IMR-90 (cell line): ENCODE data around the gene TIMM44. TPM values are rescaled to one million over a fixed set of nuclear protein-coding genes. Genes with fewer than 3 reads are reported as not detected.

Source experiments
- ATAC-seq: fragments of 200-7000 bp; cut with Tn5 transposase; 2 replicates; pipeline ENCODE4 v1.9.1; 2020; ENCODE audit warnings: low read depth, mild to moderate bottlenecking, moderate library complexity
- BruUV-seq: library from RNA; stranded (reverse); fragments of 400-500 nt; replicated peaks from 2 replicates; lab custom pipeline; 2021; lab: Mats Ljungman, UMichigan
- CTCF ChIA-PET: fragments of 300-600 bp; formaldehyde crosslinking; extraction: SDS; loops from one replicate; lab custom pipeline; 2021; ENCODE audit warnings: antibody characterized with exemption; lab: Yijun Ruan, JAX
- POLR2A ChIA-PET: fragments of 300-600 bp; sonication (Branson Sonifier 250); formaldehyde crosslinking; loops from one replicate; lab custom pipeline; 2022; ENCODE audit warnings: antibody characterized with exemption; ENCODE audit not compliant: unreplicated experiment; lab: Charles Lee
- DNase-seq: peaks from one replicate; pipeline ENCODE4 v3.0.0; 2013
- H2AFZ ChIP-seq: replicated peaks from 2 replicates; pipeline ENCODE3; 2013; ENCODE audit warnings: low read length, mild to moderate bottlenecking; ENCODE audit not compliant: poor library complexity
- H2AK5ac ChIP-seq: 2 replicates; pipeline ENCODE4 v1.6.1; 2013; ENCODE audit warnings: low read depth, low read length, inconsistent platforms
- H2AK9ac ChIP-seq: replicated peaks from 2 replicates; pipeline ENCODE3; 2013; ENCODE audit warnings: mild to moderate bottlenecking, low read depth, low read length, moderate library complexity; ENCODE audit not compliant: poor library complexity
- H2BK120ac ChIP-seq: 2 replicates; pipeline ENCODE4 v1.6.1; 2013; ENCODE audit warnings: low read depth, low read length, inconsistent platforms
- H2BK15ac ChIP-seq: 3 replicates; pipeline ENCODE4 v1.6.1; 2013; ENCODE audit warnings: low read depth, low read length, inconsistent platforms
- H2BK20ac ChIP-seq: 2 replicates; pipeline ENCODE4 v1.6.1; 2013; ENCODE audit warnings: low read depth, mild to moderate bottlenecking, inconsistent platforms, low read length, moderate library complexity
- H2BK5ac ChIP-seq: 2 replicates; pipeline ENCODE4 v1.6.1; 2013; ENCODE audit warnings: mild to moderate bottlenecking, low read depth, low read length, inconsistent platforms; ENCODE audit not compliant: poor library complexity, severe bottlenecking
- H3K14ac ChIP-seq: replicated peaks from 2 replicates; pipeline ENCODE4 v1.6.1; 2013; ENCODE audit warnings: low read depth, low read length, inconsistent platforms
- H3K18ac ChIP-seq: 2 replicates; pipeline ENCODE4 v1.6.1; 2013; ENCODE audit warnings: low read depth, low read length, control low read depth
- H3K23ac ChIP-seq: 2 replicates; pipeline ENCODE4 v1.6.1; 2013; ENCODE audit warnings: low read depth, low read length, inconsistent platforms
- H3K27ac ChIP-seq: 2 replicates; pipeline ENCODE4 v1.5.1; 2013; ENCODE audit warnings: mild to moderate bottlenecking, control low read depth, low read length; ENCODE audit not compliant: insufficient read depth
- H3K27me3 ChIP-seq: 2 replicates; pipeline ENCODE4 v1.6.1; 2013; ENCODE audit warnings: low read length; ENCODE audit not compliant: control insufficient read depth, insufficient read depth
- H3K36me3 ChIP-seq: 2 replicates; pipeline ENCODE4 v1.6.1; 2013; ENCODE audit warnings: low read length, mixed read lengths; ENCODE audit not compliant: control insufficient read depth, insufficient read depth
- H3K4ac ChIP-seq: 2 replicates; pipeline ENCODE4 v1.6.1; 2013; ENCODE audit warnings: low read depth, low read length, inconsistent platforms
- H3K4me1 ChIP-seq: 2 replicates; pipeline ENCODE4 v1.6.1; 2013; ENCODE audit warnings: low read length, mixed read lengths; ENCODE audit not compliant: control insufficient read depth, insufficient read depth
- H3K4me2 ChIP-seq: 2 replicates; pipeline ENCODE4 v1.6.1; 2013; ENCODE audit warnings: low read depth, mild to moderate bottlenecking, control low read depth, low read length, moderate library complexity
- H3K4me3 ChIP-seq: 2 replicates; pipeline ENCODE4 v1.5.1; 2013; ENCODE audit warnings: low read depth, mild to moderate bottlenecking, control low read depth, low read length, moderate library complexity; ENCODE audit not compliant: insufficient read depth
- H3K56ac ChIP-seq: 2 replicates; pipeline ENCODE4 v1.6.1; 2013; ENCODE audit warnings: low read length, inconsistent platforms; ENCODE audit not compliant: insufficient read depth; ENCODE audit errors: extremely low read depth
- H3K79me1 ChIP-seq, 2 experiments: 2 replicates each; pipeline ENCODE4 v1.6.1; 2013; ENCODE audit warnings: low read length in 2 of 2, inconsistent platforms in 1 of 2, low read depth in 1 of 2
- H3K9ac ChIP-seq: 2 replicates; pipeline ENCODE4 v1.6.1; 2013; ENCODE audit warnings: low read depth, low read length, control low read depth
- H3K9me1 ChIP-seq: 2 replicates; pipeline ENCODE4 v1.6.1; 2013; ENCODE audit warnings: low read length, inconsistent platforms; ENCODE audit not compliant: insufficient read depth
- H3K9me3 ChIP-seq: 2 replicates; pipeline ENCODE4 v1.6.1; 2013; ENCODE audit warnings: low read length; ENCODE audit not compliant: control insufficient read depth, insufficient read depth
- H4K20me1 ChIP-seq: 2 replicates; pipeline ENCODE4 v1.6.1; 2013; ENCODE audit warnings: low read length, inconsistent platforms; ENCODE audit not compliant: insufficient read depth
- H4K5ac ChIP-seq: 2 replicates; pipeline ENCODE4 v1.6.1; 2013; ENCODE audit warnings: mild to moderate bottlenecking, low read depth, low read length, control low read depth
- H4K8ac ChIP-seq, 2 experiments: 2 replicates each; pipeline ENCODE4 v1.6.1; 2013; ENCODE audit warnings: low read depth in 2 of 2, low read length in 2 of 2, control low read depth in 1 of 2, inconsistent platforms in 1 of 2
- H4K91ac ChIP-seq: 2 replicates; pipeline ENCODE4 v1.6.1; 2013; ENCODE audit warnings: low read depth, low read length, inconsistent platforms; ENCODE audit not compliant: insufficient read depth
- BHLHE40 ChIP-seq: fragments of 150-350 bp; IDR thresholded peaks from 2 replicates; pipeline ENCODE4 v1.6.1; 2016; ENCODE audit warnings: mild to moderate bottlenecking, low read depth, low read length
- CEBPB ChIP-seq: IDR thresholded peaks from 2 replicates; pipeline ENCODE4 v1.6.1; 2012; ENCODE audit warnings: low read depth, low read length, improper control_type of control experiment
- CHD1 ChIP-seq: IDR thresholded peaks from 2 replicates; pipeline ENCODE4 v1.6.1; 2012; ENCODE audit warnings: low read depth, low read length, improper control_type of control experiment
- FOS ChIP-seq: fragments of 150-350 bp; IDR thresholded peaks from 2 replicates; pipeline ENCODE4 v1.6.1; 2016; ENCODE audit warnings: low read depth, low read length
- MAFK ChIP-seq: IDR thresholded peaks from 2 replicates; pipeline ENCODE4 v1.6.1; 2012; ENCODE audit warnings: low read depth, low read length, improper control_type of control experiment
- MAZ ChIP-seq: IDR thresholded peaks from 2 replicates; pipeline ENCODE4 v1.6.1; 2012; ENCODE audit warnings: low read depth, mild to moderate bottlenecking, low read length, improper control_type of control experiment, moderate library complexity, borderline replicate concordance
- MXI1 ChIP-seq: IDR thresholded peaks from 2 replicates; pipeline ENCODE4 v1.6.1; 2012; ENCODE audit warnings: low read depth, mild to moderate bottlenecking, low read length, moderate library complexity, borderline replicate concordance
- NFE2L2 ChIP-seq: fragments of 150-350 bp; IDR thresholded peaks from 2 replicates; pipeline ENCODE4 v1.6.1; 2016; ENCODE audit warnings: low read depth, mild to moderate bottlenecking, low read length
- POLR2A ChIP-seq: IDR thresholded peaks from 2 replicates; pipeline ENCODE4 v1.6.1; 2012; ENCODE audit warnings: mild to moderate bottlenecking, low read depth, low read length
- RAD21 ChIP-seq: IDR thresholded peaks from 2 replicates; pipeline ENCODE4 v1.6.1; 2012; ENCODE audit warnings: low read length, improper control_type of control experiment
- RCOR1 ChIP-seq: IDR thresholded peaks from 2 replicates; pipeline ENCODE4 v1.6.1; 2012; ENCODE audit warnings: mild to moderate bottlenecking, low read length, improper control_type of control experiment; ENCODE audit not compliant: insufficient replicate concordance
- RFX5 ChIP-seq: IDR thresholded peaks from 2 replicates; pipeline ENCODE4 v1.8.0; 2012; ENCODE audit warnings: low read depth, mild to moderate bottlenecking, low read length, moderate library complexity
- SMC3 ChIP-seq: fragments of 150-350 bp; IDR thresholded peaks from 2 replicates; pipeline ENCODE4 v1.6.1; 2016; ENCODE audit warnings: low read depth, mild to moderate bottlenecking, antibody characterized with exemption, low read length, moderate library complexity
- WGBS, 2 experiments: methylation state at CpG; one replicate each; pipeline versions ENCODE4 v1.1.5 to v1.1.7; 2013; ENCODE audit warnings: missing lambda C conversion rate in 2 of 2; ENCODE audit not compliant: insufficient read length in 1 of 2; ENCODE audit errors: extremely low coverage in 2 of 2; 5-methylcytosine and 5-hydroxymethylcytosine counted together
- dilution Hi-C: fragments of 300-500 bp; cut with HindIII; formaldehyde crosslinking; loops from one replicate; pipeline ENCODE4 v1.14.3; 2018; ENCODE audit warnings: low sequenced_read_pairs; ENCODE audit not compliant: unreplicated experiment
- in situ Hi-C: fragments of 300-500 bp; cut with MboI; formaldehyde crosslinking; loops from 3 replicates; pipeline ENCODE4 v1.14.3; 2019; ENCODE audit warnings: low sequenced_read_pairs, inconsistent platforms, mixed read lengths
- intact Hi-C: fragments of 100-400 bp; cut with micrococcal nuclease; formaldehyde crosslinking; loops from 2 replicates; pipeline ENCODE4 v1.10.0; 2022
- polyA plus RNA-seq, 3 experiments: library from polyadenylated mRNA; depleted of rRNA; stranded (reverse); fragments of >200 nt; gene quantifications; 2 replicates each; pipeline ENCODE4 v1.2.3, GENCODE V29; 2012; ENCODE audit warnings: low replicate concordance in 1 of 3
- total RNA-seq: library from RNA; depleted of rRNA; stranded (reverse); fragments of >200 nt; gene quantifications from 2 replicates; pipeline ENCODE4 v1.2.3, GENCODE V29; 2012
- TF ChIP-seq, protein P1 (sequence below): fragments of 150-350 bp; IDR thresholded peaks from 2 replicates; pipeline ENCODE4 v1.6.1; 2016; ENCODE audit warnings: low read depth, mild to moderate bottlenecking, low read length, moderate library complexity, borderline replicate concordance
- TF ChIP-seq, protein P2 (sequence below): fragments of 150-350 bp; IDR thresholded peaks from 2 replicates; pipeline ENCODE4 v1.6.1; 2017; ENCODE audit warnings: mild to moderate bottlenecking, antibody characterized with exemption, low read length, low read depth
- TF ChIP-seq, protein P3 (sequence below): conservative IDR thresholded peaks from 2 replicates; pipeline ENCODE4 v1.5.1; 2012; ENCODE audit warnings: mild to moderate bottlenecking, low read depth, low read length, improper control_type of control experiment

Gene TIMM44
- total and polyA plus RNA-seq, 2 of the 4 experiments (the other 2 are of a cell fraction), result 37.6 to 52.3 TPM

DNA sequence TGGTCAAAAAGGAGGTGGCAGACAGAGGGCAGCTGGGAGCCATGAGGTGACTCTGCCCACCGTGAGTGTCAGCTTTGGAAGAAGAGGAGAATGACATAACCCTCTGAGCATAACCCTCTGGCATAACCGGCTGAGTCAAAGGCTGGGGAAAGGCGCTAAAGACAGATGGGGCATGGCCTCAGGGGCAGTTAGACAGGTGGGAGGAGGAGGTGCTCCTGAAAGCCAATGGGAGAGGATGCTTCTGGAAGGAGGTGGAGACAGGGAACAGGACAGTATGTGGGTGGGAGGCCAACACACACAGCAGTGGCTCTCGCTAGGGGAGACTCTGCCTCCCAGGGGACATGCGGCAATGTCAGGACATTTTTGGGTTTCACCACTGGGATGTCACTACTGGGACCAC is 44.8 kb upstream of the TIMM44 start:
- CTCF ChIA-PET, result interaction anchor here (0.5 to 1.2 kb wide), 2 partner anchors 14 to 23 kb away, joined by 3 to 5 read pairs; no protein-coding TSS in a partner anchor
- DNase-seq (no peak), ATAC-seq (no peak)
- Histone ChIP-seq H4K8ac (no peak overlapping the region), H4K5ac (no peak overlapping the region), H3K9ac (no peak overlapping the region), H2BK120ac (no peak overlapping the region), H2BK5ac (no peak overlapping the region), H3K4me3 (no peak overlapping the region), H2BK20ac (no peak overlapping the region), H3K36me3 (peaks cover 57% of the 10 kb centered on the region), H2AK9ac (no peak overlapping the region), H3K9me1 (peaks cover 34% of the 10 kb centered on the region), H3K4ac (no peak overlapping the region; the same call in 1 of the 2 replicates), H3K27me3 (no peaks in the 10 kb centered on the region), H3K18ac (no peak overlapping the region), H3K79me1 (peaks cover 45 to 85% of the 10 kb centered on the region in 2 experiments), H3K9me3 (no peaks in the 10 kb centered on the region), H4K20me1 (peaks cover 92% of the 10 kb centered on the region), H2AK5ac (peak overlapping the region; percentile 39; the same call in 1 of the 2 replicates), H2BK15ac (no peak overlapping the region), H3K14ac (no peak overlapping the region), H3K4me1 (peaks cover 18% of the 10 kb centered on the region), H3K23ac (no peak overlapping the region), H3K4me2 (no peak overlapping the region), H3K27ac (no peak overlapping the region), H2AFZ (no peak overlapping the region), H4K91ac (no peak overlapping the region), H3K56ac (no peak overlapping the region)
- dilution Hi-C loops (no loop called here), intact Hi-C loops (no loop called here), in situ Hi-C loops (no loop called here)
- BruUV-seq, result no TSS peak
- WGBS, 2 experiments, result 83% methylated on average over 3 of the region's 5 CpGs; no CpG with 5 or more reads in 1 of the 2 experiments
- TF ChIP-seq RCOR1 (no peak), CEBPB (no peak), BHLHE40 (no peak), MAFK (no peak), RAD21 (no peak), FOS (no peak), POLR2A (no peak), SMC3 (no peak), RFX5 (no peak), NFE2L2 (no peak), MAZ (no peak), CHD1 (no peak), MXI1 (no peak)
- TF ChIP-seq, protein P1, sequence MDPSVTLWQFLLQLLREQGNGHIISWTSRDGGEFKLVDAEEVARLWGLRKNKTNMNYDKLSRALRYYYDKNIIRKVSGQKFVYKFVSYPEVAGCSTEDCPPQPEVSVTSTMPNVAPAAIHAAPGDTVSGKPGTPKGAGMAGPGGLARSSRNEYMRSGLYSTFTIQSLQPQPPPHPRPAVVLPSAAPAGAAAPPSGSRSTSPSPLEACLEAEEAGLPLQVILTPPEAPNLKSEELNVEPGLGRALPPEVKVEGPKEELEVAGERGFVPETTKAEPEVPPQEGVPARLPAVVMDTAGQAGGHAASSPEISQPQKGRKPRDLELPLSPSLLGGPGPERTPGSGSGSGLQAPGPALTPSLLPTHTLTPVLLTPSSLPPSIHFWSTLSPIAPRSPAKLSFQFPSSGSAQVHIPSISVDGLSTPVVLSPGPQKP, result no peak
- TF ChIP-seq, protein P2, sequence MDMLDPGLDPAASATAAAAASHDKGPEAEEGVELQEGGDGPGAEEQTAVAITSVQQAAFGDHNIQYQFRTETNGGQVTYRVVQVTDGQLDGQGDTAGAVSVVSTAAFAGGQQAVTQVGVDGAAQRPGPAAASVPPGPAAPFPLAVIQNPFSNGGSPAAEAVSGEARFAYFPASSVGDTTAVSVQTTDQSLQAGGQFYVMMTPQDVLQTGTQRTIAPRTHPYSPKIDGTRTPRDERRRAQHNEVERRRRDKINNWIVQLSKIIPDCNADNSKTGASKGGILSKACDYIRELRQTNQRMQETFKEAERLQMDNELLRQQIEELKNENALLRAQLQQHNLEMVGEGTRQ, result no peak
- TF ChIP-seq, protein P3, sequence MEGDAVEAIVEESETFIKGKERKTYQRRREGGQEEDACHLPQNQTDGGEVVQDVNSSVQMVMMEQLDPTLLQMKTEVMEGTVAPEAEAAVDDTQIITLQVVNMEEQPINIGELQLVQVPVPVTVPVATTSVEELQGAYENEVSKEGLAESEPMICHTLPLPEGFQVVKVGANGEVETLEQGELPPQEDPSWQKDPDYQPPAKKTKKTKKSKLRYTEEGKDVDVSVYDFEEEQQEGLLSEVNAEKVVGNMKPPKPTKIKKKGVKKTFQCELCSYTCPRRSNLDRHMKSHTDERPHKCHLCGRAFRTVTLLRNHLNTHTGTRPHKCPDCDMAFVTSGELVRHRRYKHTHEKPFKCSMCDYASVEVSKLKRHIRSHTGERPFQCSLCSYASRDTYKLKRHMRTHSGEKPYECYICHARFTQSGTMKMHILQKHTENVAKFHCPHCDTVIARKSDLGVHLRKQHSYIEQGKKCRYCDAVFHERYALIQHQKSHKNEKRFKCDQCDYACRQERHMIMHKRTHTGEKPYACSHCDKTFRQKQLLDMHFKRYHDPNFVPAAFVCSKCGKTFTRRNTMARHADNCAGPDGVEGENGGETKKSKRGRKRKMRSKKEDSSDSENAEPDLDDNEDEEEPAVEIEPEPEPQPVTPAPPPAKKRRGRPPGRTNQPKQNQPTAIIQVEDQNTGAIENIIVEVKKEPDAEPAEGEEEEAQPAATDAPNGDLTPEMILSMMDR, result no peak
- POLR2A ChIA-PET, result no interaction called here
